HG03469 (cell line): ENCODE results near the gene HMGCS2.

Experiments used
- ATAC-seq: cut with Tn5 transposase; IDR thresholded peaks from one replicate; pipeline ENCODE4 v1.9.1; 2021; ENCODE audit warnings: mild to moderate bottlenecking, moderate library complexity, moderate number of reproducible peaks; ENCODE audit not compliant: unreplicated experiment

HMGCS2 gene

DNA sequence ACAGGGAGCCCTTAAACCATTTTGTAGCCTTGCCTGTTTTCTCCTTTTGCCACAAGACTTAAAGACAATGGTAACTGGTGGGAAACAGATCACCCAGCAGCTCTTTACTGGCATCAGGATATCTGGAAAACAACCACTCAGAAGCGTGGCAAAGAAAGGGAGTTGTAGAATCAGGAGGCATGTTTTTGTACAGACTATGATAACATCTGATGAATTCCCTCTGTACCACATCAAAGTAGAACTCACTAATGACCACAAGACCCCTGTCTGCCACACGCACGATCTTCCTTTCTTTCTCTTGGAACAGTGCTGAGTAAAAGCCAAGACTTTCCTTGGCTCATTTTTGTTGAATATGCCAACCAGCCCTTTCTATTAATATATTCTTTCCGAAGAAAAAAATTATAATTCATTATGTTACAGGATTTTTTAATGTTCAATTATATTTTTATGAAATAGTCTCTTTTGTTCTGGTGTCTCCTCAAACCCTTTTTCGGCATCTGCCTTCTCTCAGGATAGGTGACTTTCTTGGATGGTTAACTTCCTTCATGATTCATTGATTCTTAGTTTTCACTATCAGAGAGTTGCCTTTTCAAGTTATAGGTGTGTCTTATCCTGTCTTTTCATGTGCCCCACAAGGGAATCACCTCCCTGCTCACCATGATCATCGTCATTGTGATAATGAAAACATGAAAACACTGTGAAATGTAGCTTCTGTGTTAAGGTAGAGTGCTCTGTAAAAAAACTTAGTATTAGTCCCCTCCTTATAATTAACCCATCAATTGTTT lies 64.8 kb downstream of the HMGCS2 start:
- no peak for ATAC-seq

DNA sequence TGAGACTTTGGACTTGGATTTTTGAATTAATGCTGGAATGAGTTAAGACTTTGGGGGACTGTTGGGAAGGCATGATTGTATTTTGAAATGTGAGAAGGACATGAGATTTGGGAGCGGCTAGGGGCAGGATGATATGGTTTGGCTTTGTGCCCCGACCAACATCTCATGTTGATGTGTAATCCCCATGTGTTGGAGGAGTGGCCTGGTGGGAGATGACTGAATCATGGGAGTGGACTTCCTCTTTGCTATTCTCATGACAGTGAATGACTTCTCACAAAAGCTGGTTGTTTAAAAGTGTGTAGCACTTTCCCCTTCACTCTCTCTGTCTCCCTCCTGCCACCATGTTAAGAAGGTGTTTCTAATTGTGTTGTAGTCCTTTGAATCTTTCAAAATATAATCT lies 66.3 kb downstream of the HMGCS2 start:
- no peak for ATAC-seq

DNA sequence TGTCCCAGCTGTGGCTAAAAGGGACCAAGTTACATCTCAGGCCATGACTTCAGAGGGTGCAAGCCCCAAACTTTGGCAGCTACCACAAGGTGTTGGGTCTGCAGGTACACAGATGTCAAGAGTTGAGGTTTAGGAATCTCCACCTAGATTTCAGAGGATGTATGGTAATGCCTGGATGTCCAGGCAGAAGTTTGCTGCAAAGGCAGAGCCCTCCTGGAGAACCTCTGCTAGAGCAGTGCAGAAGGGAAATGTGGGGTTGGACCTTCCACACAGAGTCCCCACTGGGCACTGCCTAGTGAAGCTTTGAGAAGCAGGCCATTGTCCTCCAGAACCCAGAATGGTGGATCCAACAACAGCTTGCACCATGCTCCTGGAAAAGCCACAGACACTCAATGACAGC lies 67.0 kb downstream of the HMGCS2 start:
- no peak for ATAC-seq

DNA sequence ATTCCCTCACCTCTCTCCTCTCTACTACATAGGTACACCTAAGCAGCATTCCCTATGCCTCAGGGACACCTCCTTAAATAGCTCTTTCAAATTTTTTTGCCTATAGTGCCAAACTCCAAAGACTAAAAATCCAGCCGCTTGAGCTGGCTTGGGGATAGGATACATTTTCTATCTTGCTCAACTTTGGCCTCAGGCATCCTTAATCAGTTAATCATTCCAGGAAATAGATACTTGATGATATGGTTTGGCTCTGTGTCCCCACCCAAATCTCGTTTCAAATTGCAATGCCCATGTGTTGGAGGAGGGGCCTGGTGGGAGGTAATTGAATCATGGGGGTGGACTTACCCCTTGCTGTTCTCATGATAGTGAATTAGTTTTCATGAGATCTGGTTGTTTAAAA lies 68.4 kb downstream of the HMGCS2 start:
- ATAC-seq, result no peak
